Measurements from ENCODE around the gene SPINK4. TPM values are rescaled to one million over a fixed set of nuclear protein-coding genes. Genes with fewer than 3 reads are reported as not detected.

The SPINK4 gene
- total RNA-seq, 1 experiment from 2014 or later: not detected

DNA sequence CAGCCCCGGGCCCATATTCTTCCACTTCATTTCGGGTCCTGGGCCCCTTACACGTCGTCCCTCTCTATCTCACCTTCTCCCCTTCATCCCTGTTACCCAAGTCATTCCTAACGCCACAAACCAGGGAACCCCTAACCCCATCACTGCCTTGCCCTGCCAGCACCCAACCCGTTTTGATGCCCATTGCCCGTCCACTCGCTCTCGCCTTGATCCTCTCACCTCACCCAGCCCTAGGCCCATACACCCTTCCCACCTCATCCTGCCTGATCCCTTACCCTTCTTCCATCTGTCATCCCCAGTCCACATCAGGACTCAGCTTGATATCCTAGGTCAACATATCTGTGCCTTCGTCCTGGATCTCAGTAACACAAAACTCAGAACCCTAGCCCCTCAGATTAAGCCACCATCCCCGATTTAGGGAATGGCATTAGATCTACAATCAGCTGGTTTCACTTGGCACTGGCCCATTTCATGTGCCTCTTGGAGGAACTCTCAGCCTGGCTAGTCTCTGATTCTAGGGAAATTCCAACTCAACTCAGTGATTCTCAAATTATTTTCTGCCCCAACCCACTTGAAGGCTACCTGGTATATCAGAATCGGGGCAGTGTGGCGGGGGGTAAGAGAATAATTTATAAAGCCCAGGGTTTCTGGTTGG is 25.4 kb downstream of the SPINK4 start:
- Mint-ChIP-seq H3K36me3 (peaks cover 33% of the 10 kb centered on the region), H3K4me1 (peaks cover 13% of the 10 kb centered on the region), H3K27me3 (ENCODE audit: low read depth) (no peaks in the 10 kb centered on the region), H3K27ac (peak overlapping the region; percentile 86), H3K4me3 (peak overlapping the region; percentile 98), H3K9me3 (no peaks in the 10 kb centered on the region)
- TF ChIP-seq, protein P1, sequence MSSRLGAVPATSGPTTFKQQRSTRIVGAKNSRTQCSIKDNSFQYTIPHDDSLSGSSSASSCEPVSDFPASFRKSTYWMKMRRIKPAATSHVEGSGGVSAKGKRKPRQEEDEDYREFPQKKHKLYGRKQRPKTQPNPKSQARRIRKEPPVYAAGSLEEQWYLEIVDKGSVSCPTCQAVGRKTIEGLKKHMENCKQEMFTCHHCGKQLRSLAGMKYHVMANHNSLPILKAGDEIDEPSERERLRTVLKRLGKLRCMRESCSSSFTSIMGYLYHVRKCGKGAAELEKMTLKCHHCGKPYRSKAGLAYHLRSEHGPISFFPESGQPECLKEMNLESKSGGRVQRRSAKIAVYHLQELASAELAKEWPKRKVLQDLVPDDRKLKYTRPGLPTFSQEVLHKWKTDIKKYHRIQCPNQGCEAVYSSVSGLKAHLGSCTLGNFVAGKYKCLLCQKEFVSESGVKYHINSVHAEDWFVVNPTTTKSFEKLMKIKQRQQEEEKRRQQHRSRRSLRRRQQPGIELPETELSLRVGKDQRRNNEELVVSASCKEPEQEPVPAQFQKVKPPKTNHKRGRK (CRISPR knock-in tag; IDR thresholded peaks at IDR 0.05; ENCODE audit: borderline replicate concordance): no peak
- TF ChIP-seq SMAD3 (CRISPR knock-in tag; IDR thresholded peaks at IDR 0.05; ENCODE audit: borderline replicate concordance) (no peak), ZNF138 (CRISPR knock-in tag; conservative IDR thresholded peaks at IDR 0.05) (no peak), NFE2L1 (CRISPR knock-in tag; IDR thresholded peaks at IDR 0.05) (no peak), ZNF121 (CRISPR knock-in tag; IDR thresholded peaks at IDR 0.05) (no peak), FOXJ3 (CRISPR knock-in tag; IDR thresholded peaks at IDR 0.05; ENCODE audit: borderline replicate concordance) (no peak), ELF4 (CRISPR knock-in tag; IDR thresholded peaks at IDR 0.05; ENCODE audit: low read depth) (no peak), JAZF1 (CRISPR knock-in tag; IDR thresholded peaks at IDR 0.05) (no peak)
- TF ChIP-seq, protein P2, sequence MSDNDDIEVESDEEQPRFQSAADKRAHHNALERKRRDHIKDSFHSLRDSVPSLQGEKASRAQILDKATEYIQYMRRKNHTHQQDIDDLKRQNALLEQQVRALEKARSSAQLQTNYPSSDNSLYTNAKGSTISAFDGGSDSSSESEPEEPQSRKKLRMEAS (CRISPR knock-in tag; IDR thresholded peaks at IDR 0.05): no peak
- TF ChIP-seq, protein P3, sequence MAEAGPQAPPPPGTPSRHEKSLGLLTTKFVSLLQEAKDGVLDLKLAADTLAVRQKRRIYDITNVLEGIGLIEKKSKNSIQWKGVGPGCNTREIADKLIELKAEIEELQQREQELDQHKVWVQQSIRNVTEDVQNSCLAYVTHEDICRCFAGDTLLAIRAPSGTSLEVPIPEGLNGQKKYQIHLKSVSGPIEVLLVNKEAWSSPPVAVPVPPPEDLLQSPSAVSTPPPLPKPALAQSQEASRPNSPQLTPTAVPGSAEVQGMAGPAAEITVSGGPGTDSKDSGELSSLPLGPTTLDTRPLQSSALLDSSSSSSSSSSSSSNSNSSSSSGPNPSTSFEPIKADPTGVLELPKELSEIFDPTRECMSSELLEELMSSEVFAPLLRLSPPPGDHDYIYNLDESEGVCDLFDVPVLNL (CRISPR knock-in tag; IDR thresholded peaks at IDR 0.05; ENCODE audit: borderline replicate concordance, low read depth): no peak
- DNase-seq (ENCODE audit: low spot score) (no peak), ATAC-seq (no peak)
- POLR2A ChIA-PET: no interaction called here
- CTCF ChIA-PET: interaction anchor here (0.8 kb wide), 1 partner anchor 189 kb away, joined by 3 read pairs; the partner anchor contains the start of gene SMU1

DNA sequence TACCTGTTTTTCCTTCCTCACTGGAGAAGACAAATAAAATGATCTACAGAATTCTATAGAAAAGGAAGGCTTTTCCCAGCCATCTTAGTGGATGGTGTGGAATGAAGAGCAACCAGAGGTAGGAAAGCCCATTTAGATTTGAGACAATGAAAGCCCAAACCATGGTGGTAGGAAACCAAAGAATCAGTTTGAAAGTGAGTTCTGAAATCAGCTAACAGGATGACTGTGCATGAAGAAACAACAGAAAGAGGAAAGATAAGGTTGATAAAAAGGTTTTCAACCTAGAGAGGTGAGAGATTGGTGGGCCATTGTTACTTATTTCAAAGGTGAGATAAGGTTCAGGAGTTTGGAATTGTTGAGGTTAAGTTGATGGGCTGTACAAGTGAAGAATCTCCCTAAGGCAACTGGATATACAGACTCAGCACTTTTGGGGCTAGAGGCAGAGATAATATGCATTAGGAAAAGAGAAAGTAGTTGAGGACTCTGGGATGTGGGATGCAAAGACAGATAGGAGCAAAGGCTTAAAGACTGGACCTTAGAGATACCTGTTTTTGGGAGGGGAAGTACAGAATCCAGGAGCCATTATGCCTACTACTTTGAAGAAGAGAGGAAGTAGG is 27.3 kb downstream of the SPINK4 start:
- Mint-ChIP-seq H3K4me1 (peaks cover 13% of the 10 kb centered on the region), H3K27ac (no peak overlapping the region), H3K4me3 (no peak overlapping the region), H3K9me3 (no peaks in the 10 kb centered on the region), H3K36me3 (peaks cover 35% of the 10 kb centered on the region), H3K27me3 (ENCODE audit: low read depth) (no peaks in the 10 kb centered on the region)
- ChIA-PET CTCF (no interaction called here), POLR2A (no interaction called here)
- no peak for DNase-seq (ENCODE audit: low spot score)
- TF ChIP-seq, protein P4, sequence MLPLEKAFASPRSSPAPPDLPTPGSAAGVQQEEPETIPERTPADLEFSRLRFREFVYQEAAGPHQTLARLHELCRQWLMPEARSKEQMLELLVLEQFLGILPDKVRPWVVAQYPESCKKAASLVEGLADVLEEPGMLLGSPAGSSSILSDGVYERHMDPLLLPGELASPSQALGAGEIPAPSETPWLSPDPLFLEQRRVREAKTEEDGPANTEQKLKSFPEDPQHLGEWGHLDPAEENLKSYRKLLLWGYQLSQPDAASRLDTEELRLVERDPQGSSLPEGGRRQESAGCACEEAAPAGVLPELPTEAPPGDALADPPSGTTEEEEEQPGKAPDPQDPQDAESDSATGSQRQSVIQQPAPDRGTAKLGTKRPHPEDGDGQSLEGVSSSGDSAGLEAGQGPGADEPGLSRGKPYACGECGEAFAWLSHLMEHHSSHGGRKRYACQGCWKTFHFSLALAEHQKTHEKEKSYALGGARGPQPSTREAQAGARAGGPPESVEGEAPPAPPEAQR (CRISPR knock-in tag; IDR thresholded peaks at IDR 0.05): no peak
- TF ChIP-seq IRF2 (CRISPR knock-in tag; IDR thresholded peaks at IDR 0.05; ENCODE audit: borderline replicate concordance, low read depth) (no peak), JAZF1 (CRISPR knock-in tag; IDR thresholded peaks at IDR 0.05) (no peak), GABPB1 (CRISPR knock-in tag; IDR thresholded peaks at IDR 0.05) (no peak), SP1 (CRISPR knock-in tag; conservative IDR thresholded peaks at IDR 0.05) (no peak), ZNF121 (CRISPR knock-in tag; IDR thresholded peaks at IDR 0.05) (no peak), CREB1 (CRISPR knock-in tag; IDR thresholded peaks at IDR 0.05) (no peak), ESRRA (CRISPR knock-in tag; IDR thresholded peaks at IDR 0.05; ENCODE audit: borderline replicate concordance) (no peak), ZNF138 (CRISPR knock-in tag; conservative IDR thresholded peaks at IDR 0.05) (no peak)
- TF ChIP-seq, protein P5, sequence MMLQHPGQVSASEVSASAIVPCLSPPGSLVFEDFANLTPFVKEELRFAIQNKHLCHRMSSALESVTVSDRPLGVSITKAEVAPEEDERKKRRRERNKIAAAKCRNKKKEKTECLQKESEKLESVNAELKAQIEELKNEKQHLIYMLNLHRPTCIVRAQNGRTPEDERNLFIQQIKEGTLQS (CRISPR knock-in tag; conservative IDR thresholded peaks at IDR 0.05): no peak
- TF ChIP-seq, protein P6, sequence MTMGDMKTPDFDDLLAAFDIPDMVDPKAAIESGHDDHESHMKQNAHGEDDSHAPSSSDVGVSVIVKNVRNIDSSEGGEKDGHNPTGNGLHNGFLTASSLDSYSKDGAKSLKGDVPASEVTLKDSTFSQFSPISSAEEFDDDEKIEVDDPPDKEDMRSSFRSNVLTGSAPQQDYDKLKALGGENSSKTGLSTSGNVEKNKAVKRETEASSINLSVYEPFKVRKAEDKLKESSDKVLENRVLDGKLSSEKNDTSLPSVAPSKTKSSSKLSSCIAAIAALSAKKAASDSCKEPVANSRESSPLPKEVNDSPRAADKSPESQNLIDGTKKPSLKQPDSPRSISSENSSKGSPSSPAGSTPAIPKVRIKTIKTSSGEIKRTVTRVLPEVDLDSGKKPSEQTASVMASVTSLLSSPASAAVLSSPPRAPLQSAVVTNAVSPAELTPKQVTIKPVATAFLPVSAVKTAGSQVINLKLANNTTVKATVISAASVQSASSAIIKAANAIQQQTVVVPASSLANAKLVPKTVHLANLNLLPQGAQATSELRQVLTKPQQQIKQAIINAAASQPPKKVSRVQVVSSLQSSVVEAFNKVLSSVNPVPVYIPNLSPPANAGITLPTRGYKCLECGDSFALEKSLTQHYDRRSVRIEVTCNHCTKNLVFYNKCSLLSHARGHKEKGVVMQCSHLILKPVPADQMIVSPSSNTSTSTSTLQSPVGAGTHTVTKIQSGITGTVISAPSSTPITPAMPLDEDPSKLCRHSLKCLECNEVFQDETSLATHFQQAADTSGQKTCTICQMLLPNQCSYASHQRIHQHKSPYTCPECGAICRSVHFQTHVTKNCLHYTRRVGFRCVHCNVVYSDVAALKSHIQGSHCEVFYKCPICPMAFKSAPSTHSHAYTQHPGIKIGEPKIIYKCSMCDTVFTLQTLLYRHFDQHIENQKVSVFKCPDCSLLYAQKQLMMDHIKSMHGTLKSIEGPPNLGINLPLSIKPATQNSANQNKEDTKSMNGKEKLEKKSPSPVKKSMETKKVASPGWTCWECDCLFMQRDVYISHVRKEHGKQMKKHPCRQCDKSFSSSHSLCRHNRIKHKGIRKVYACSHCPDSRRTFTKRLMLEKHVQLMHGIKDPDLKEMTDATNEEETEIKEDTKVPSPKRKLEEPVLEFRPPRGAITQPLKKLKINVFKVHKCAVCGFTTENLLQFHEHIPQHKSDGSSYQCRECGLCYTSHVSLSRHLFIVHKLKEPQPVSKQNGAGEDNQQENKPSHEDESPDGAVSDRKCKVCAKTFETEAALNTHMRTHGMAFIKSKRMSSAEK (CRISPR knock-in tag; IDR thresholded peaks at IDR 0.05; ENCODE audit: borderline replicate concordance): no peak
- ATAC-seq: no peak
